Mucosa of stomach (tissue), 1 donor: ENCODE measurements around the gene MMD.
"Not testable (repeated sequence)": the region's sequence is repeated elsewhere in the genome, so short reads cannot be mapped to it uniquely, and the experiment has no call there.

Experiments used
- H3K27me3 ChIP-seq: one replicate; pipeline ENCODE4 v1.7.0; 2013; ENCODE audit warnings: mild to moderate bottlenecking, low read length; ENCODE audit not compliant: control insufficient read depth, insufficient read depth
- H3K36me3 ChIP-seq: one replicate; pipeline ENCODE4 v1.7.0; 2013; ENCODE audit warnings: low read length; ENCODE audit not compliant: control insufficient read depth, insufficient read depth
- H3K4me1 ChIP-seq: one replicate; pipeline ENCODE4 v1.7.0; 2013; ENCODE audit warnings: mild to moderate bottlenecking, low read length; ENCODE audit not compliant: control insufficient read depth, insufficient read depth
- H3K4me3 ChIP-seq: one replicate; pipeline ENCODE4 v1.7.0; 2013; ENCODE audit warnings: low read length
- H3K9ac ChIP-seq: one replicate; pipeline ENCODE4 v1.7.0; 2013; ENCODE audit warnings: mild to moderate bottlenecking, low read length, moderate library complexity
- H3K9me3 ChIP-seq: one replicate; pipeline ENCODE4 v1.7.0; 2013; ENCODE audit warnings: mild to moderate bottlenecking, low read length, moderate library complexity; ENCODE audit not compliant: control insufficient read depth
- donor health status: Pancreatic carcinoma.

The MMD gene

DNA sequence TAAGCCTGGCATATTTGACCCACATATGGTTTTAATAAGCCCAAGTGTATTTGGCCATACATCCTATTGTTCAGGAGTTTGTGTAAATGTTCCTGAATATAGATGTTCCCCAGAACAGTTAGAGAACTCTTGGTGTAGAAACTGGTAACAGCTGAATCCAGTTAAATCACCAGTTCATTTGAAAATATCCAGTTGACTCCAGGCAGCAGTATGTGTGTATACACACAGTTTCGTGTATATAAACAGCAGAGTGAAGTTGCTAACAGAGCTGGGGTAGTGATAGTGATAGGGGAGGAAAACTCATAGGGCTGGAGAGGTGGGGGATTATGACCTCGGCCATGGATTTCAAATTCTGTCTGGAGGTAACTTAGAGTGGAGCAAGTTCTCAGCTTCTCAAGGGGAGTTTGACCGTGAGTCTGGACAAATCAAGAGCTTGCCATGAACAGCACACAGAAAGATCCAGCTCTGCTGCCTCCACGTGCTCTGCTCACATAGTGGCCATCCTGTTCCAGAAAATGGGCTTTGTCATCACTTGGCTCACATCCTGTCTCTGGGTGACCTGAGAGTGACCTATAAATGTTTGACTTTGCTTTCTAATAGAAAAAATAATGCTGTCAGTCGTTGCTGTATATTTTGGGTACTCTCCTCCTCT, 30.6 kb upstream of the MMD start:
- Histone ChIP-seq H3K4me3 (no peak overlapping the region), H3K9me3 (no peaks in the 10 kb centered on the region), H3K4me1 (peaks cover 16% of the 10 kb centered on the region), H3K27me3 (no peaks in the 10 kb centered on the region), H3K9ac (no peak overlapping the region), H3K36me3 (no peaks in the 10 kb centered on the region)

- Histone ChIP-seq H3K9ac (no peak overlapping the region), H3K4me3 (no peak overlapping the region), H3K4me1 (peaks cover 16% of the 10 kb centered on the region), H3K36me3 (no peaks in the 10 kb centered on the region), H3K27me3 (no peaks in the 10 kb centered on the region), H3K9me3 (no peaks in the 10 kb centered on the region)
These were observed 30.1 kb upstream of the MMD start for GRCh38 chr17:55451758-55452138.

DNA sequence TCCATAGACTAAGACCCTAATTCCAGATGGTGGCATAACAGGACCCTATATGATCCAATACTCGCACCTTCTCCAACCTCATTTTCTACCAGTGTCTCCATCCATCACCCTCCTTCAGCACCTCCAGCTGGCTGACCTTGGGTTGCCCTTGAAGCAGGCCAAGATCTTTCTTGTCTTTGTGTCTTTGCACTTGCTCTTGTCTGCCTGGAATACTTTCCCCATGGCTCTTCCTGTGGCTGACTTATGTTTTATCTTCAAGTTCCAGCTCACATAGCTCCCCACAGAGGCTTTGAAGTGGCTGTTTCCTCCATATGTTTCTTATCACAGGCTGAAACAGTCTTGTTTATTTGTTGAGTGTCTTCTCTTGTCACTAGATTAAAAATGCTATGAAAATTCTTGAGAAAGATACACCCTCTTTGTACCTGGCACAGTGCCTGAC, 29.6 kb upstream of the MMD start:
- no peak overlapping the region for H3K9ac ChIP-seq
- peaks cover 16% of the 10 kb centered on the region for H3K4me1 ChIP-seq
- H3K4me3 ChIP-seq, result no peak overlapping the region
- H3K9me3 ChIP-seq, result no peaks in the 10 kb centered on the region
- H3K27me3 ChIP-seq, result no peaks in the 10 kb centered on the region
- no peaks in the 10 kb centered on the region for H3K36me3 ChIP-seq

DNA sequence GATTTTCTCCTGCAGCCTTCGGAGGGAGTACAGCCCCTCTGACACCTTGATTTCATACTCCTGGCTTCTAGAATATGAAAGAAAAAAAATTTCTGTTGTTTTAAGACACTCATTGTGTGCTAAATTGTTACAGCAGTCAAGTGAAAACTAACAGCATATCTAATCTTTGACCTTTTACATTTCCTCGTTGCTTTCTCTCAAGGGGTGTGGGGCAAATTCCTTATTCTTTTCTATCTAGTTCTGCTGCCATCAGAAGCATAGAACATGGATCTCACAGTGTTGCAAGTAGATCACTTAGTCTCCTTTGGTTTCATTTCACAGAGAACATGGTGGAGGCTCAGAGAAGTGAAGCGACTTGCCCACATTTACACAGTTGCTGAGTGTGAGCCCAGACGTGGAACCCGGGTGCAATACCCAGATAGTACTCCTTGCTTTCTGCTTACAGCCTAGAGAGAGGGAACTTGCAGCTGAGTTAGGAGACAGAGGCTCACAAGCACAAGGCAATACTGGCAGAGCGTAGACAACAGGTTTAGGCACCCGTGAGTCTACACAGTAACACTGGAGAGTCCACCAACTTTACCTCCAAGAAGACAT, 28.7 kb upstream of the MMD start:
- Histone ChIP-seq H3K4me3 (no peak overlapping the region), H3K36me3 (no peaks in the 10 kb centered on the region), H3K27me3 (no peaks in the 10 kb centered on the region), H3K9ac (no peak overlapping the region), H3K4me1 (peaks cover 16% of the 10 kb centered on the region), H3K9me3 (no peaks in the 10 kb centered on the region)

DNA sequence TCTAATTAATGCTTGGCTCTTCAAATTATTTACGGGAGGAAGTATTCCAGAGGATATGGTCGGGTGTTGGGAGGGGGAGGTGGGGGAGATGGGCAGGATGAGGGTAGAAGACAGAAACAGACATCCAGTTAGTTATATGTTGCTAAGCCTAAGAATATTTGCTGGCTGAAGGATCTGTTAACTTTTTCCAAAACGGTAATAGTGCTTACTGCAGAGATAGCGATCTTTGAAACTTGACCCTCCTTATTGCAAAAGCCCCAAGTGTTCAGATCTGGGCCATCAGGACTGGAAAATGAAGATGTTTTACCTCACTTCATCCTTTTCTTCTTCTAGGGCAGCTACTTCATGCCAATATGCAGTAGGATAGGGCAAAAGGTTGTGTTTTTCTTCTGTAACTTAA, 27.0 kb upstream of the MMD start:
- Histone ChIP-seq H3K4me1 (peaks cover 16% of the 10 kb centered on the region), H3K9ac (no peak overlapping the region), H3K27me3 (no peaks in the 10 kb centered on the region), H3K4me3 (no peak overlapping the region), H3K36me3 (no peaks in the 10 kb centered on the region), H3K9me3 (no peaks in the 10 kb centered on the region)

GRCh38 chr17:55446581-55447205, 25.1 kb upstream of the MMD start:
- Histone ChIP-seq H3K4me1 (peaks cover 10% of the 10 kb centered on the region), H3K9me3 (no peaks in the 10 kb centered on the region), H3K36me3 (no peaks in the 10 kb centered on the region), H3K27me3 (no peaks in the 10 kb centered on the region), H3K4me3 (no peak overlapping the region), H3K9ac (no peak overlapping the region)

- H3K4me3 ChIP-seq, H3K36me3 ChIP-seq, H3K4me1 ChIP-seq, H3K9me3 ChIP-seq, H3K27me3 ChIP-seq, H3K9ac ChIP-seq: not testable (repeated sequence)
These were observed 24.4 kb upstream of the MMD start for GRCh38 chr17:55446004-55446403.

DNA sequence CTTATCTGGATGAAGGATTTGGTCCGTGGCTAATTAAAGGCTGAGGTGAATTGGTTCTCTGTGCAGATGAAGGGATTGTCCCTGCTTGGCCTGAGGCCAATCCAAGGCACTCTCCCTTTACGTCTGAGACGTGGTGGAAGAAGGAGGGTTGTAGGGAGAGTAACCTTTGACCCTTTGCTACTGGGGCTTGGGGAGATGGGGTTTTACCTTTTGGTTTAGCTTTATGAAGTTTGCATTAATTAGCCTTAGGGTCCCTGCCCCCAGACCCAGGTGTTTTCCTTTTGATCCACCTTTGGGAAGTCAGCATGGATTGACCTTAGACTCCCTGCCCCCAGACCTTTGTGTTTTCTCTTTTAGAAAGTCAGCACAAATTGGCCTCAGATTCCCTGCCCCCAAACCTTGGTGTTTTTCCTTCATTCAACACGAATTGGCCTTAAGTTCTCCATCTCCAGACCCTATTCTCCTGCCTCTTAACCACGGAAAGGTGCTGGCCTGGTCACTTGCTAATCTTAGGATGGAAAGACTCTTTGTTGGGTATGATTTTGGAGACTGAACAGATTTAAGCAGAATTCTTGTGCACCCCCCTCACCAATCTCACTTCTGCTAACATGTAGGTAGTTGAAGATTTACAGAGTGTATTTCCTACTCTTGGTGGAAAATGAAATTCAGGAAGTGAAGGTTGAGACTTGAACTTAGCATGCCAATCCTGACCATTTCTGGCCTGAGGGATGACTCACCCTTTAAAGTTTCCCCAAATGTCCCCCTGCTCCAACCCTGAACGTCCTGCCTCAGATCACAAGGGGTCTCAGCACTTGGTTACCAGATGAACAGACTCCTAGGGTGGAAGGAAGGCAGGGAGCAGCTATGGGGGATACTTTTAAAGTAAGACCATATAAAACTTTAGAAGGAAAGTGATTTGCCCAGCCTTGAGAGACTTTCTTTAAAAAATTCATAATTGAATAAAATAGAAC, 23.1 kb upstream of the MMD start:
- H3K4me3 ChIP-seq, result no peak overlapping the region
- no peaks in the 10 kb centered on the region for H3K36me3 ChIP-seq
- H3K27me3 ChIP-seq, result no peaks in the 10 kb centered on the region
- no peak overlapping the region for H3K9ac ChIP-seq
- no peaks in the 10 kb centered on the region for H3K9me3 ChIP-seq
- H3K4me1 ChIP-seq, result no peaks in the 10 kb centered on the region

DNA sequence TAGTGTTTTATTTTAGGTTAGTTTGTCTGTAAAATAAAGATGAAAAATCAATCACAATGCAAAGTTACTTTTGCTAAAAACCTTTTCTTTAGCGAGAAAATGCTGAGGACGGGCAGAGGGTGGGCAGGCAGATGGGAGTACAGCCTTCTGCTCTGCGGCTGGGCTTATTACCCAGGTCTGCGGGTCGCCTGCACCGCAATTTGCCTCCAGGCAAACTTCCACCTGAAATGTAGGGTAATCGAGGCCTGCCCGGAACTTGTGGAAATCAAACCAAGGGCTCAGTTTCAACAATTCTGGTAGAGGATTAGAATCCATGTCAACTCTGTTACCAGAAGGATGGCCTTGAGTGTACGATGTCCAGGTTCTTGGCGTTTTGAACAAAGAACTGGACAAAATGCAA, 22.3 kb upstream of the MMD start:
- no peaks in the 10 kb centered on the region for H3K9me3 ChIP-seq
- no peaks in the 10 kb centered on the region for H3K36me3 ChIP-seq
- no peaks in the 10 kb centered on the region for H3K27me3 ChIP-seq
- H3K9ac ChIP-seq, result no peak overlapping the region
- no peak overlapping the region for H3K4me3 ChIP-seq
- H3K4me1 ChIP-seq, result no peaks in the 10 kb centered on the region

- H3K36me3 ChIP-seq, result no peaks in the 10 kb centered on the region
- H3K4me3 ChIP-seq, result no peak overlapping the region
- H3K9ac ChIP-seq, result no peak overlapping the region
- no peaks in the 10 kb centered on the region for H3K27me3 ChIP-seq
- no peaks in the 10 kb centered on the region for H3K4me1 ChIP-seq
- H3K9me3 ChIP-seq, result no peaks in the 10 kb centered on the region
These were observed 21.5 kb upstream of the MMD start for GRCh38 chr17:55442953-55443683.

- no peaks in the 10 kb centered on the region for H3K4me1 ChIP-seq
- no peaks in the 10 kb centered on the region for H3K27me3 ChIP-seq
- no peaks in the 10 kb centered on the region for H3K9me3 ChIP-seq
- H3K36me3 ChIP-seq, result no peaks in the 10 kb centered on the region
- no peak overlapping the region for H3K4me3 ChIP-seq
- no peak overlapping the region for H3K9ac ChIP-seq
These were observed 20.8 kb upstream of the MMD start for GRCh38 chr17:55442462-55442861.
